EL (cell line): ENCODE data around the gene OR1K1.
"Not testable (repeated sequence)": the region's sequence is repeated elsewhere in the genome, so short reads cannot be mapped to it uniquely, and the experiment has no call there.

Experiments
- DNase-seq: peaks from one replicate; pipeline ENCODE4 v3.0.0-alpha.2; 2016

OR1K1 gene

GRCh38 chr9:122800066-122801060, at the start of gene OR1K1:
Gene OR1K1, plus strand, starts transcription at chr9:122800123. Its CDS starts 0 bp downstream, at chr9:122800123.
- no peak for DNase-seq

GRCh38 chr9:122754825-122755224, 45.1 kb upstream of the OR1K1 start:
- DNase-seq, result no peak

- DNase-seq, result no peak
Observed at GRCh38 chr9:122767817-122768216, 32.1 kb upstream of the OR1K1 start.

GRCh38 chr9:122777052-122777451, 22.9 kb upstream of the OR1K1 start:
- no peak for DNase-seq

- peak; percentile 75 for DNase-seq
Observed at GRCh38 chr9:122777935-122778627, 21.8 kb upstream of the OR1K1 start.

- no peak for DNase-seq
Observed at GRCh38 chr9:122779181-122779580, 20.7 kb upstream of the OR1K1 start.

GRCh38 chr9:122780026-122780425, 19.9 kb upstream of the OR1K1 start:
- no peak for DNase-seq

GRCh38 chr9:122781671-122782070, 18.3 kb upstream of the OR1K1 start:
- DNase-seq, result no peak

- DNase-seq, result no peak
Observed at GRCh38 chr9:122785269-122785668, 14.7 kb upstream of the OR1K1 start.

GRCh38 chr9:122786338-122786737, 13.6 kb upstream of the OR1K1 start:
- DNase-seq, result no peak

GRCh38 chr9:122788831-122789230, 11.1 kb upstream of the OR1K1 start, which contains the start of gene OR5C1:
Gene OR5C1, plus strand, starts transcription at chr9:122788933. Its CDS starts 0 bp downstream, at chr9:122788933.
- no peak for DNase-seq

- no peak for DNase-seq
Observed at GRCh38 chr9:122789256-122790046, 10.5 kb upstream of the OR1K1 start.

- no peak for DNase-seq
Observed at GRCh38 chr9:122791872-122792669, 7.9 kb upstream of the OR1K1 start.

GRCh38 chr9:122797316-122798063, 2.4 kb upstream of the OR1K1 start:
- DNase-seq, result no peak

- DNase-seq, result no peak
Observed at GRCh38 chr9:122806661-122807060, 6.7 kb downstream of the OR1K1 start.

GRCh38 chr9:122807271-122807900, 7.5 kb downstream of the OR1K1 start:
- no peak for DNase-seq

GRCh38 chr9:122808141-122808540, 8.2 kb downstream of the OR1K1 start:
- DNase-seq, result no peak

- not testable (repeated sequence) for DNase-seq
Observed at GRCh38 chr9:122809261-122809660, 9.3 kb downstream of the OR1K1 start.

- DNase-seq, result peak; percentile 72
Observed at GRCh38 chr9:122810306-122810946, 10.5 kb downstream of the OR1K1 start.

GRCh38 chr9:122812736-122813135, 12.8 kb downstream of the OR1K1 start:
- DNase-seq, result no peak
